ENCODE measurements around the gene ZNF678. TPM values are rescaled to one million over a fixed set of nuclear protein-coding genes. Genes with fewer than 3 reads are reported as not detected.

ZNF678 gene
- total and polyA plus RNA-seq, 2 of the 4 experiments (the other 2 are of a cell fraction): 1.3 to 4.8 TPM

- no peak overlapping the region for H3K23ac ChIP-seq (ENCODE audit: low read depth, low read length)
- H3K27ac ChIP-seq (ENCODE audit: insufficient read depth, low read length): no peak overlapping the region
- no peak overlapping the region for H3K4me2 ChIP-seq (ENCODE audit: low read depth, low read length)
- H3K9me1 ChIP-seq (ENCODE audit: insufficient read depth, low read length): no peaks in the 10 kb centered on the region
- H4K8ac ChIP-seq (ENCODE audit: low read depth in 2 of 2, low read length in 2 of 2): no peak overlapping the region
- no peak overlapping the region for H2AK9ac ChIP-seq (replicated peaks; ENCODE audit: low read depth, low read length, poor library complexity)
- no peak overlapping the region for H3K56ac ChIP-seq (ENCODE audit: extremely low read depth, insufficient read depth, low read length)
- no peak overlapping the region for H3K4me3 ChIP-seq (ENCODE audit: insufficient read depth, low read depth, low read length)
- BruUV-seq (replicated peaks): no TSS peak
- no peak overlapping the region for H4K91ac ChIP-seq (ENCODE audit: insufficient read depth, low read depth, low read length)
- intact Hi-C loops (cut with micrococcal nuclease) (no loop called here), in situ Hi-C loops (cut with MboI; ENCODE audit: low sequenced_read_pairs) (no loop called here), dilution Hi-C loops (cut with HindIII; ENCODE audit: low sequenced_read_pairs, unreplicated experiment) (no loop called here)
- POLR2A ChIA-PET (ENCODE audit: unreplicated experiment): no interaction called here
- ATAC-seq (ENCODE audit: low read depth) (no peak), DNase-seq (no peak)
- WGBS, 2 experiments (ENCODE audit: extremely low coverage in 2 of 2, insufficient read length in 1 of 2): no CpG with 5 or more reads among the region's 2 CpGs
- H3K4me1 ChIP-seq (ENCODE audit: control insufficient read depth, insufficient read depth, low read length): no peaks in the 10 kb centered on the region
- H4K20me1 ChIP-seq (ENCODE audit: insufficient read depth, low read length): no peaks in the 10 kb centered on the region
- peaks cover 7% of the 10 kb centered on the region; the same call in 1 of the 2 replicates for H3K9me3 ChIP-seq (ENCODE audit: control insufficient read depth, insufficient read depth, low read length)
- TF ChIP-seq MAFK (IDR thresholded peaks at IDR 0.05; ENCODE audit: low read depth, low read length): no peak
- H3K36me3 ChIP-seq (ENCODE audit: control insufficient read depth, insufficient read depth, low read length): no peaks in the 10 kb centered on the region
- no peak overlapping the region for H2BK15ac ChIP-seq (ENCODE audit: low read depth, low read length)
- H2AK5ac ChIP-seq (ENCODE audit: low read depth, low read length): no peak overlapping the region
- no peak overlapping the region for H2BK5ac ChIP-seq (ENCODE audit: low read depth, low read length, poor library complexity, severe bottlenecking)
- H3K4ac ChIP-seq (ENCODE audit: low read depth, low read length): no peak overlapping the region
- no peaks in the 10 kb centered on the region for H3K27me3 ChIP-seq (ENCODE audit: control insufficient read depth, insufficient read depth, low read length)
- no peak overlapping the region for H2BK20ac ChIP-seq (ENCODE audit: low read depth, low read length)
- no peak overlapping the region for H2AFZ ChIP-seq (replicated peaks; ENCODE audit: low read length, poor library complexity)
- H3K18ac ChIP-seq (ENCODE audit: low read depth, low read length): no peak overlapping the region
- no peak overlapping the region for H4K5ac ChIP-seq (ENCODE audit: low read depth, low read length)
- CTCF ChIA-PET: no interaction called here
- no peak overlapping the region for H3K14ac ChIP-seq (replicated peaks; ENCODE audit: low read depth, low read length)
- no peak overlapping the region for H2BK120ac ChIP-seq (ENCODE audit: low read depth, low read length)
- H3K9ac ChIP-seq (ENCODE audit: low read depth, low read length): no peak overlapping the region
- no peaks in the 10 kb centered on the region for H3K79me1 ChIP-seq (ENCODE audit: low read depth in 1 of 2, low read length in 2 of 2)
Observed at GRCh38 chr1:227526524-227526923, 36.8 kb upstream of the ZNF678 start.
